Smooth muscle cell (in vitro differentiated cells): ENCODE measurements around the gene SYT14. TPM values are rescaled to one million over a fixed set of nuclear protein-coding genes. Genes with fewer than 3 reads are reported as not detected.

Experiments used
- DNase-seq: peaks from one replicate; lab custom pipeline; 2025; ENCODE audit not compliant: unreplicated experiment; lab: John Stamatoyannopoulos, UW
- H2AFZ ChIP-seq: fragments of 200-600 bp; sonication (generic); 2 replicates; pipeline ENCODE4 v1.6.0; 2016; ENCODE audit warnings: antibody characterized with exemption, low read depth, mild to moderate bottlenecking
- H3F3A ChIP-seq: fragments of 200-600 bp; sonication (generic); 2 replicates; pipeline ENCODE4 v1.6.0; 2017; ENCODE audit warnings: antibody characterized with exemption, low read depth
- H3K27ac ChIP-seq: fragments of 200-600 bp; sonication (generic); 2 replicates; pipeline ENCODE4 v1.5.1; 2016; ENCODE audit warnings: low read depth, mild to moderate bottlenecking
- H3K27me3 ChIP-seq: fragments of 200-600 bp; sonication (generic); 2 replicates; pipeline ENCODE4 v1.6.1; 2016; ENCODE audit warnings: low read depth, mild to moderate bottlenecking
- H3K36me3 ChIP-seq: fragments of 200-600 bp; sonication (generic); 2 replicates; pipeline ENCODE4 v1.5.1; 2016; ENCODE audit warnings: low read depth
- H3K4me1 ChIP-seq: fragments of 200-600 bp; sonication (generic); 2 replicates; pipeline ENCODE4 v1.5.1; 2016; ENCODE audit warnings: low read depth
- H3K4me2 ChIP-seq: fragments of 200-600 bp; sonication (generic); 2 replicates; pipeline ENCODE4 v1.6.0; 2016; ENCODE audit warnings: mild to moderate bottlenecking
- H3K4me3 ChIP-seq: fragments of 200-600 bp; sonication (generic); 2 replicates; pipeline ENCODE4 v1.5.1; 2016; ENCODE audit warnings: mild to moderate bottlenecking
- H3K79me2 ChIP-seq: fragments of 200-600 bp; sonication (generic); 2 replicates; pipeline ENCODE4 v1.6.0; 2016; ENCODE audit warnings: low read depth, mild to moderate bottlenecking
- H3K9ac ChIP-seq: fragments of 200-600 bp; sonication (generic); 2 replicates; pipeline ENCODE4 v1.6.0; 2016; ENCODE audit warnings: low read depth
- H3K9me3 ChIP-seq: fragments of 200-600 bp; sonication (generic); replicated peaks from 2 replicates; pipeline ENCODE4 v1.5.1; 2016; ENCODE audit warnings: low read depth
- H4K20me1 ChIP-seq: fragments of 200-600 bp; sonication (generic); 2 replicates; pipeline ENCODE4 v1.6.0; 2016; ENCODE audit warnings: low read depth
- CTCF ChIP-seq: fragments of 200-600 bp; sonication (generic); IDR thresholded peaks from 2 replicates; pipeline ENCODE4 v1.5.1; 2017; ENCODE audit warnings: borderline replicate concordance, mild to moderate bottlenecking, antibody characterized with exemption; ENCODE audit not compliant: insufficient read depth, poor library complexity, severe bottlenecking
- WGBS: methylation state at CpG from one replicate; pipeline ENCODE4 v1.1.7; 2016; ENCODE audit warnings: low lambda C conversion rate; 5-methylcytosine and 5-hydroxymethylcytosine counted together
- polyA plus RNA-seq: library from polyadenylated mRNA; unstranded; fragments of >200 nt; fragmentation: Nextera tagmentation; extraction: Ambion mirVana; gene quantifications from 2 replicates; pipeline ENCODE4 v1.2.1, GENCODE V29; 2016
- total RNA-seq: library from RNA; depleted of rRNA; stranded (reverse); fragments of >200 nt; gene quantifications from 2 replicates; pipeline ENCODE4 v1.2.3, GENCODE V29; 2014

Gene SYT14
- total and polyA plus RNA-seq, 2 experiments from 2014 or later: 0.81 TPM; not detected in 1

GRCh38 chr1:209983953-209984352 lies 45.9 kb downstream of the SYT14 start:
- Histone ChIP-seq H3F3A (no peaks in the 10 kb centered on the region), H3K9me3 (no peaks in the 10 kb centered on the region), H3K4me3 (no peak overlapping the region), H3K79me2 (no peaks in the 10 kb centered on the region), H3K36me3 (no peaks in the 10 kb centered on the region), H3K9ac (no peak overlapping the region), H3K4me1 (no peaks in the 10 kb centered on the region), H4K20me1 (no peaks in the 10 kb centered on the region), H2AFZ (no peak overlapping the region), H3K27me3 (no peaks in the 10 kb centered on the region), H3K27ac (no peak overlapping the region), H3K4me2 (no peak overlapping the region)
- DNase-seq: no peak
- WGBS: 93% methylated on average over 3 of the region's 3 CpGs
- no peak for TF ChIP-seq CTCF

GRCh38 chr1:209985002-209985401 lies 47.0 kb downstream of the SYT14 start:
- no peak overlapping the region for H3K27ac ChIP-seq
- TF ChIP-seq CTCF: no peak
- 89% methylated on average over 3 of the region's 3 CpGs for WGBS
- no peaks in the 10 kb centered on the region for H3F3A ChIP-seq
- no peaks in the 10 kb centered on the region for H3K36me3 ChIP-seq
- H3K79me2 ChIP-seq: no peaks in the 10 kb centered on the region
- no peak overlapping the region for H3K4me2 ChIP-seq
- no peak overlapping the region for H3K4me3 ChIP-seq
- no peak overlapping the region for H3K9ac ChIP-seq
- H3K9me3 ChIP-seq: no peaks in the 10 kb centered on the region
- H2AFZ ChIP-seq: no peak overlapping the region
- H3K27me3 ChIP-seq: no peaks in the 10 kb centered on the region
- H4K20me1 ChIP-seq: no peaks in the 10 kb centered on the region
- no peaks in the 10 kb centered on the region for H3K4me1 ChIP-seq
- no peak for DNase-seq

GRCh38 chr1:209988706-209989105 lies 50.7 kb downstream of the SYT14 start:
- DNase-seq: no peak
- Histone ChIP-seq H4K20me1 (no peaks in the 10 kb centered on the region), H2AFZ (no peak overlapping the region), H3K9me3 (no peaks in the 10 kb centered on the region), H3K4me2 (no peak overlapping the region), H3K27ac (no peak overlapping the region), H3K27me3 (no peaks in the 10 kb centered on the region), H3K36me3 (no peaks in the 10 kb centered on the region), H3K79me2 (no peaks in the 10 kb centered on the region), H3F3A (no peaks in the 10 kb centered on the region), H3K4me3 (no peak overlapping the region), H3K4me1 (no peaks in the 10 kb centered on the region), H3K9ac (no peak overlapping the region)
- TF ChIP-seq CTCF: no peak
- 89% methylated on average over 2 of the region's 2 CpGs for WGBS

GRCh38 chr1:209989525-209989924 lies 51.5 kb downstream of the SYT14 start:
- Histone ChIP-seq H2AFZ (no peak overlapping the region), H3K36me3 (no peaks in the 10 kb centered on the region), H3K4me3 (no peak overlapping the region), H3K9me3 (no peaks in the 10 kb centered on the region), H3F3A (no peaks in the 10 kb centered on the region), H3K79me2 (no peaks in the 10 kb centered on the region), H3K27ac (no peak overlapping the region), H4K20me1 (no peaks in the 10 kb centered on the region), H3K9ac (no peak overlapping the region), H3K27me3 (no peaks in the 10 kb centered on the region), H3K4me2 (no peak overlapping the region), H3K4me1 (no peaks in the 10 kb centered on the region)
- no peak for DNase-seq
- 78% methylated on average over 3 of the region's 3 CpGs for WGBS
- peak; percentile 52 for TF ChIP-seq CTCF
